Measurements from ENCODE around the gene SLC7A7. TPM values are rescaled to one million over a fixed set of nuclear protein-coding genes. Genes with fewer than 3 reads are reported as not detected.

Gene SLC7A7
- total RNA-seq, 1 experiment from 2014 or later = 3.1 TPM

GRCh38 chr14:22773162-22774010, 41.8 kb downstream of the SLC7A7 start:
- Mint-ChIP-seq H3K27me3 (ENCODE audit: low read depth) (no peaks in the 10 kb centered on the region), H3K36me3 (ENCODE audit: insufficient read depth in 1 of 3, low read depth in 3 of 3) (peaks cover 33 to 48% (median 35%) of the 10 kb centered on the region in 3 experiments), H3K4me1 (no peaks in the 10 kb centered on the region), H3K27ac (no peak overlapping the region; a peak in 1 of 7 replicates), H3K9me3 (no peaks in the 10 kb centered on the region), H3K4me3 (no peak overlapping the region)
- no peak overlapping the region for H2BK5ac ChIP-seq (ENCODE audit: insufficient read length, low read length)
- H3K79me2 ChIP-seq (ENCODE audit: insufficient read depth, low read length) = 0 out of 2 replicates have a peak, but pooled peaks cover 2% of the 10 kb centered on the region
- no peak for DNase-seq
- H3T11ph ChIP-seq (ENCODE audit: low read length) = no peak overlapping the region
- H3K23ac ChIP-seq (ENCODE audit: insufficient read length, low read depth, low read length) = no peak overlapping the region
- H3K27me3 ChIP-seq (ENCODE audit: insufficient read depth, low read length) = no peaks in the 10 kb centered on the region
- H2BK120ac ChIP-seq (ENCODE audit: low read depth, low read length, poor library complexity, severe bottlenecking) = no peak overlapping the region
- H2AK5ac ChIP-seq (ENCODE audit: insufficient read length, low read length) = no peak overlapping the region
- H3K4me2 ChIP-seq (ENCODE audit: insufficient read depth, insufficient read length, low read length) = no peak overlapping the region
- H3K14ac ChIP-seq (ENCODE audit: insufficient read depth, low read length) = no peak overlapping the region
- H4K20me1 ChIP-seq (ENCODE audit: control insufficient read depth, insufficient read depth, insufficient read length) = no peaks in the 10 kb centered on the region
- WGBS (ENCODE audit: extremely low coverage, insufficient read length, low lambda C conversion rate) = no CpG with 5 or more reads among the region's 8 CpGs
- no peak overlapping the region for H2BK12ac ChIP-seq (ENCODE audit: insufficient read length, low read depth, low read length)
- no peak overlapping the region for H3K18ac ChIP-seq (ENCODE audit: insufficient read length, low read depth, low read length)
- H4K91ac ChIP-seq (ENCODE audit: insufficient read length, low read depth, low read length) = no peak overlapping the region
- no peaks in the 10 kb centered on the region for H3K79me1 ChIP-seq (ENCODE audit: insufficient read depth, low read depth, low read length, poor library complexity, severe bottlenecking)
- H2BK20ac ChIP-seq (ENCODE audit: low read depth, low read length, poor library complexity, severe bottlenecking) = no peak overlapping the region
- H3K9me3 ChIP-seq (ENCODE audit: control insufficient read depth, low read depth, low read length) = no peaks in the 10 kb centered on the region
- no peak overlapping the region for H4K8ac ChIP-seq (replicated peaks; ENCODE audit: insufficient read length, low read depth, low read length)
- H2BK15ac ChIP-seq (ENCODE audit: low read depth, low read length) = no peak overlapping the region
- no peak overlapping the region for H2AFZ ChIP-seq (ENCODE audit: low read length)
- TF ChIP-seq CTCF (conservative IDR thresholded peaks at IDR 0.05) = no peak
- H3K27ac ChIP-seq (ENCODE audit: insufficient read length, low read depth, low read length) = no peak overlapping the region
- H3K56ac ChIP-seq (ENCODE audit: insufficient read length, low read depth, low read length) = no peak overlapping the region
- H3K4ac ChIP-seq (ENCODE audit: low read depth, low read length) = no peak overlapping the region
- no peaks in the 10 kb centered on the region for H3K23me2 ChIP-seq (ENCODE audit: insufficient read length, low read depth, low read length, poor library complexity, severe bottlenecking)
- H3K4me1 ChIP-seq (ENCODE audit: insufficient read depth, low read length) = no peaks in the 10 kb centered on the region
- no peak overlapping the region for H3K9ac ChIP-seq (ENCODE audit: extremely low read depth, insufficient read length, low read length)
- no peak overlapping the region for H4K5ac ChIP-seq (ENCODE audit: insufficient read length, low read depth, low read length)

Data from H9 (cell line).